GM18519 (cell line): ENCODE results near the gene ZNF83.
A peak's percentile ranks its signal among the peaks of the same experiment; 100 is the strongest.
"Not testable (repeated sequence)": the region's sequence is repeated elsewhere in the genome, so short reads cannot be mapped to it uniquely, and the experiment has no call there.

Source experiments
- ATAC-seq: cut with Tn5 transposase; IDR thresholded peaks from one replicate; pipeline ENCODE4 v1.9.1; 2021; ENCODE audit warnings: mild to moderate bottlenecking, moderate library complexity; ENCODE audit not compliant: unreplicated experiment, low FRiP score

The ZNF83 gene

GRCh38 chr19:52637718-52638585 lies at the start of gene ZNF83:
Gene ZNF83 (minus strand): TSS chr19:52638355.
- peak; percentile 54 for ATAC-seq

DNA sequence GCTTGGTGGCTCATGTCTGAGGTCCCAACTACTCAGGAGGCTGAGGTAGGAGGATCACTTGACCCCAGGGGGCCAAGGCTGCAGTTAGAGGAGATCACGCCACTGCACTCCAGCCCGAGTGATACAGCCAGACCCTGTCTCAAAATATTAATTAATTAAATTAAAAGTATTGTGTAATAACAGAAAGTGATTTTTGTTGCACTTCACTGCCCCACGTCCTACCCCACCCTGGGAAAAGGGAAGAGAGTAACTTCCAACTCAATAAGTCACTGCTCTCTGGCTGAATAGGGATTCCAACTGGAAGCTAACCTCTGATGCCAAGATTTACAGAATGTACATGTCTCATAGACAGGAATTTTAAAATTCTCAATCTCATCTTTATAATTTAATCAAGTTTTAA lies 49.5 kb upstream of the ZNF83 start:
- no peak for ATAC-seq

DNA sequence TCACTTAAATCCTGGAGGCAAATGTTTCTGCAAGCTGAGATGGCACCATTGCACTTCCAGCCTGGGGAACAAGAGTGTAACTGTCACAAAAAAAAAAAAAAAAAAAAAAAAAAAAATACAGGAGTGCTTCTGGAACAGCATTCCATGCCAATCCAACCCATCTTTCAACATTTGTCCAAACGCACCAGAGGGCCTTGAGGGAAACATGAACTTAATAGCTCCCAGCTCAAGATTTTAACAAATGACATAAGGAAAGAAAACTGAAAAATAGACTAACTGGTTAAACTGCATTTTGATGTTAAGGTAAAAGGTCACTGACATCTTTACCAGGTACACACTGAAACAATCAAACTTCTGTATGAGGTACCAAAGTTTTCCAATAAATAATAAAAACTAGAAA lies 47.7 kb upstream of the ZNF83 start:
- no peak for ATAC-seq

DNA sequence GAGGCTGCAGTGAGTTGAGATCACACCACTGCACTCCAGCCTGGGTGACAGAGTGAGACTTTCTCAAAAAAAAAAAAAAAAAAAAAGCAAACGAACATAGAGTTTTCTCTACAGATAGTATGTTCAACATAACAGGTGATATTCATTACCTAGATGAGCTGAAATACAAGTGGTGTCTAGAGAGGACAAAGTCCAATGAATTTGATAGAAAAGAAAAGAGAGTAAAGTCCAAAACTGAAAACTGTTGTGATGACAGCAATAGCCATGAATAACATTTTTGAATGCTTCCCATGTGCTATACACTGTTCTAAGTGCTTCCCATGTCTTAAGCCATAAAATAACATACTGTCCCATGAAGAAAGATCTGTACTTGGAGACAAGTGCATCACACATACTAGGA lies 43.1 kb upstream of the ZNF83 start:
- ATAC-seq, result not testable (repeated sequence)

GRCh38 chr19:52679598-52679997 lies 41.4 kb upstream of the ZNF83 start:
- no peak for ATAC-seq

DNA sequence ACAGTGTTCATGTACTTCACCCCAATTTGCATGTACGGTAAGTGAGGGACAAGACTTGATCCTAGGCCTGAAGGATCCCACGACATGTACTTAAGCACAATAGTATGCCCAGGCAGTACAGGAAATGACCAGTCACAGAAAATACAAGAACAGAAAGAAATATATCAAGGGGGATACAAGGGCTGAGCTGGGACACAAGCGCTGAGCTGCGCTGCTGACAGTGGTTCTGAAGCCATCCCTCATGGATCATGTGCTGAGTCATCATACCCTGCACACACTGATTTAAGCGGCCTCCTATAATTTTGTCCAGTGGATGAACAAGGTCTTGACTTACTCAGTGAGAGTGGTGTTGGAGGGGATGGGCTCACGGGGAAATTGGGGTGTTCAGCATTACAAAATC lies 37.1 kb upstream of the ZNF83 start:
- ATAC-seq, result not testable (repeated sequence)

- no peak for ATAC-seq
These were observed 34.9 kb upstream of the ZNF83 start for GRCh38 chr19:52673014-52673413.

DNA sequence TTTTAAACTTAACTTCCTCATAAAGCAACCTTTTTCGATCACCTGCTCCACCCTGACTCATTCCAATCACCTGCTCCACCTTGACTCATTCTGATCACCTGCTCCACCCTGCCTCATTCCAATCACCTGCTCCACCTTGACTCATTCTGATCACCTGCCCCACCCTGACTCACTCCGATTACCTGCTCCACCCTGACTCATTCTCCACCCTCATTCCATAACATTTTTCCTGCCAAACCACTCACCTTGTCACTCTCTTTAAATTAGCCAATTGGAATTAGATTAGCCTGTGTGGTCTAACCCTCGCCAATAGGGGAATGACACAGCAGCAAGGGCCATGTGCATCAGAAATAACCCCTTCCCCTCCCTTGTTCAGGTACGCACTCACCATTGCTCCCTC lies 31.9 kb upstream of the ZNF83 start:
- ATAC-seq, result no peak

DNA sequence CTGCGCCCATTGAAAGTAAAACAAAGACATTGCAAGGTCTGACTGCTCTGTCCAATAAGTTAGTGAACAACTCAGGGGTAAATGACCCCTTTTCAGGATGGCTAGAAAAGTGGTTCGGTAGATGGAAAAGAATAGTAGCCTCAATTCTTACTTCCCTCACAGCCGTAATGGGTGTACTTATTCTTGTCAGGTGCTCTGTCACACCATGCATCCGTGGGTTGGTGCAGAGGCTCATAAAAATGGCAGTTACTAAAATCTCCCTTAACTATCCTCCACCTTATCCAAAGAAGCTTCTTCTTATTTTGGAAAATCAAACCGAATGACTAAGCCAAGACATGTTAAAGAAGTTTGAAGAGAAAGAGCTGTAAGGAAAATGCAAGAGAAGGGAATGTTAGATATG lies 31.4 kb upstream of the ZNF83 start:
- no peak for ATAC-seq

DNA sequence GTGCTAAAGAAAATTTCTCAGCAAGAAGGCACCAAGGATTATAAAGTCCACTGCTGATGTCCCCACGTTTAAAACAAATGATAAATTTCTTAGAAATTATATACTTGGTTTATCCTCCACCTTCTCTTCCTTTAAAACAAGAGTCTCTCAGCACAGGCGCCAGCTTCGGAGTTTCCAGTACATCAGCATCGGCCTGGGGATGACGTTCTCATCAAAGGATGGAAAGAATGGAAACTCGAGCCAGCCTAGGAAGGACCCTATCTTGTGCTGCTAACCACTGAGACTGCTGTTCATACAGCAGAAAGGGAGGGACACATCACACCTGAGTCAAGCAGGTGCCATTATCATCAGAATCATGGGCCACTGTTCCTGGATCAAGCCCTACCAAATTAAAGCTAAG lies 29.8 kb upstream of the ZNF83 start:
- ATAC-seq, result no peak

- ATAC-seq, result no peak
These were observed 28.4 kb upstream of the ZNF83 start for GRCh38 chr19:52666506-52666905.

GRCh38 chr19:52665529-52665928 lies 27.4 kb upstream of the ZNF83 start:
- no peak for ATAC-seq

DNA sequence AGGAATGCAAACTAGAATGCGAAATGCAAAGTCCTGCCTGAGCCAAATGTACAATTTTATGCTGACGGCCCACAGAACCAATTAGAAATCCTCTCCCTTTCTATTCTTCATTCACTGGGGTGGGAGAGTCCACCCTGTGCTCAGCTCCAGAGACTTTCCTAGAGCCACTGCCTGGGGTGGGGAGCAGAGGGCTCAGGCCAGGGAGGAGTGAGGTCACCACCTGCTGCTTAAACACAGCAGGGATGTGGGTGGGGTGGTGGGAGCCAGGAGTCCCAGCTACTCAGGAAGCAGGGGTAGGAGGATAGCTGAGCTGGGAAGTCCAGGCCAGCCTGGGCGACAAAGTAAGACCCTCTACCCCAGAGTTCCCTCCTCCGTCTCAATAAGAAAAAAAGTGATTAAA lies 26.9 kb upstream of the ZNF83 start:
- ATAC-seq, result no peak

- ATAC-seq, result no peak
These were observed 26.3 kb upstream of the ZNF83 start for GRCh38 chr19:52664461-52664860.

GRCh38 chr19:52662631-52663030 lies 24.5 kb upstream of the ZNF83 start:
- no peak for ATAC-seq

- no peak for ATAC-seq
These were observed 22.8 kb upstream of the ZNF83 start for GRCh38 chr19:52660981-52661380.

- ATAC-seq, result no peak
These were observed 20.9 kb upstream of the ZNF83 start for GRCh38 chr19:52659013-52659412.

- ATAC-seq, result no peak
These were observed 20.4 kb upstream of the ZNF83 start for GRCh38 chr19:52658595-52658994.

- no peak for ATAC-seq
These were observed 15.0 kb upstream of the ZNF83 start for GRCh38 chr19:52653161-52653560.

- no peak for ATAC-seq
These were observed 13.8 kb upstream of the ZNF83 start for GRCh38 chr19:52651956-52652355.

DNA sequence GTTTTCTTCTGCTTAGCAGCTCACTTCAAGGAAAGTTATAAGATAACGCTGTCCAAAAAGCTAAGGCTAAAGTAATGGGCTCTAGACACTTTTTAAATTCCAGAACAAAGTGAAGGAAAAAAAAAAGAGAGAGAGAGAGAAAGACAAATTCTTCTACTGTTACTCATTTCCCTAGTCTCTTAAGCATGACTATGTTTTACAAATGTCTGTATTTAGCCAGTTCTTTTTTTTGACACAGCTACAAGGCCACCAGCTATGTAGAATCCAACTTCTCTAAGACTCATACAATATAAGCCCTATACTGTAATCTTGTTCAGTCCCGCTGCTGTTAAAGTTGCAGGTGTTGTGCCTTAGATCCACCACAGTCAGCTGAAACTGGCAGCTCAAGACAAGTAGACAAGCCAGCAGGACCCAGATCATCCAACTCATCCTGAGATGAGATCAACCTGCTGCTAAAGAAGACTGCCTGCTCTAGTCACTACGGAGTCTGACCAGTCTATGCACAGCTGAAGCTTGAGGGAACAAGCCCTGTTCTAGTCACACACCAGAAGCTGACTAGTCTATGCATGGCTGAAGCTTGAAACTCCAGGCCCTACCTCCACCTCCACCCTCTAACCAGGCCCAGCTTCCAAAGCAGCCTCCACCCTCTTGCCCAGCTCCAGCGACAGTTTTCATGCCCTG lies 10.3 kb upstream of the ZNF83 start:
- no peak for ATAC-seq
